Mucosa of gallbladder (tissue), 1 donor: Measurements from ENCODE around the gene GALT. TPM values are rescaled to one million over a fixed set of nuclear protein-coding genes. Genes with fewer than 3 reads are reported as not detected.

ENCODE experiments used
- DNase-seq: peaks from one replicate; pipeline ENCODE4 v3.0.0-alpha.2; 2020; ENCODE audit warnings: low spot score
- total RNA-seq: library from RNA; stranded (reverse); gene quantifications from one replicate; pipeline ENCODE4 v1.2.1, GENCODE V29; 2021
- donor health status: DM: no; HTN: no; CAD: no.

The GALT gene
- total RNA-seq, 1 donor from 2014 or later, result 63.6 TPM

GRCh38 chr9:34684145-34684544 lies 37.7 kb downstream of the GALT start:
- no peak for DNase-seq

DNA sequence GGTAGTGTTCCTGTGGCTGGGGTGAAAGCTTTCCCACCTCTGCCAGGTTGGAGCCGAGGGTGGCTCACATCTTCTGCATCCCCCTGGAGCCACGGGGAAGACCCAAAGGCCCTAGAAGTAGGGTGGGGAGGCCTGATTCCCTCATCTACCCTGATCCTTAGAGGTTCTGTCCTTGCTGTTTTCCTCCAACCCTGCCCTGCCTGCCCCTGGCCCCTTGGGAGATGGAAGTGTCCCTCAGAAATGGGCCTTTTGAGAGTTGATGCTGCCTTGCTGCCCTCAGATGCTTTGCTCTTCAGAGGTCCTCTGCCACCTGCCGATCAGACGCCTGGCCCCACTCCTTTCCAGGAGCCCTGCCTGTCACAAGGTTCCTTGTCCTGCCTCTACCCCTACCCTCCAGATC lies 38.3 kb downstream of the GALT start:
- no peak for DNase-seq

DNA sequence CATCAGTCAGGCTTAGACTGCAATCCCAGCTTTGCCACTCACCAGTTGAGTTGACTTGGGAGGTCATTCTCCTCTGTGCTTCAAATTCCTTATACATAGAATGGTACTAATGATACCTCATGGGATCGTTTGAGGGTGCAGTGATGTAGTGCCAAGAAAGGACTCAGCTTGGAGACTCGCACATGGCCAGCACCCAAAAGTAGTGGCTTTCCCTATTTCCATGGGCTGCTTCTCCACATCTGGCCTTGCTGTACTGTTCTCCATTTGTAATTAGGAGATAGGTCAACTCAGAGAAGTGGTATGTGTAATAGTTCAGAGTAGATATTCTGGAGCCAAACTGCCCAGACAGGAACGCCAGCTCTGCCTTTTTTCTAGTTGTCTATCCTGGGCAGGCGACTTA lies 39.1 kb downstream of the GALT start:
- no peak for DNase-seq

GRCh38 chr9:34686231-34686630 lies 39.8 kb downstream of the GALT start:
- no peak for DNase-seq

DNA sequence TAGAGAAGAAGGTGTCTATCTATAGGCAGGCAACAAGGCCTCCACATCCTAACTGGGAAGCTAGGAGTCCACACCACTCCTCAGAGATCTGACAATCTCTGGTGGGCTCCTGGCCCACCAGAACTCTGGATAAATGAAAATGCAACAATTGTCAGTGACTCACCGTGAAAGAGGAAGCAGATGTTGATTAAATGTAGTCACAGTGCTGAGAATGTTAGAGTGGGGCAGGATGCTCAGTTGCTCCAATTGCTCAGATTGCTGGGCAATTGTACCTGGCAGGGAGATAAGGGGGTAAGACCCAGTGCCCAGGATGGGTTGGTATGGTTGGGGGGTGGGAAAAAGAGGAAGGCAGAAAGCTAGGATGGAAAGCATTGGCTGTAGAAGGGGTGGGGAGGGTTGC lies 40.3 kb downstream of the GALT start:
- no peak for DNase-seq

DNA sequence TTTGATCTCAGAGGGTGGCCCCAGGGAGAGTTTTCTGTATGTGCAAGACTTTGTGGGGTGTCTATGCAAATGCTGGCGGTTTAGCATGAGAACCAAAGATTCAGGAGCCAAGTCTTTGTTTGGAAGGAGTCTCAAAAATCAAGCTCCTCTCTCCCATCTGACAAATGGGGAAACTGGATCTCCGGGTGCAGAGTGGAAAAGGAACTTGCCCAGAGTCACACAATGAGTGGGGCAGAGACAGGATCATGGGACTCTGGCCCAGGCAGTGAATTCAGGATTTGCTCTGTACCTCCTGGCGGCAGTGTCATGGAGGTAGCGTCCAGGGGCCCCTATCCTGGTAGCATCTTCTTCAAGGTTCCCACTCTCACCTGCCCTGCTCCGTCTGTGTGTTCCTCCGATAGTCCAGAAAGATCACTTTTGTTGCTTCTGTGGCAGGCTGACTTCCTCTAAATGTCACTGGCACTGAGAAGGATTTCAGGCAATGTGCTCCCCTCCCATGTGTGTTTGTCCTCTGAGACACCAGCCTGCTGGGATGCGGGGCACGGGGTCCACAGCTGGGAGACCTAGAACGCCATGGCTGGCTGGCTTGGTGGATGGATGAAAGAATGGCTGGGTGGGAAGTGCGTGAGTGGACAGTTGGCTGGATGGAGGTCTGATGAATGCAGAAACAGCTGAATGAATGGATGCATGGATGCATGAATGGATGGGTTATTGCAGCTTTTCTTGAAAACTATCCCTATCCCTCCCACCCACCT lies 41.0 kb downstream of the GALT start:
- DNase-seq, result no peak

GRCh38 chr9:34688329-34689115 lies 42.0 kb downstream of the GALT start:
- DNase-seq, result no peak

- DNase-seq, result no peak
Observed at GRCh38 chr9:34689116-34689470, 42.6 kb downstream of the GALT start.

DNA sequence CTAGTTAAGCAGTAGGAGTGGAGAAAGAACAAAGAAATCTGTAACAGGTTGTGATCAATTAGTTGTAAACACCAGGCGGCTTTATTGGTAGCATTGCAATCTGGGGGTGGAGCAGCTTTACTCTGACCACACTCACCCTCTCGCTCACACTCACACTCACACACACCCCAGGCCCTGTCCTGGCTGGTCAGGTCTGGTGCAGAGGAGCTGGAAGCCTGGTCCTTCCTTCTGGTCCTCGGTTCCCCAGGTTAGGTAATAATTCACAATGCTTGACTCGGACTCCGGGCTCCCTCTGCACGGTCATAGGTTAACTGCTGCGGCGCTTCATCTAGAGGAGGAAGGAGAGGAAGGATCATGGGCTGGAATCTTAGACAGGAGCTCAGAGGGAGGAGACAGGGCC lies 43.0 kb downstream of the GALT start:
- peak; percentile 64 for DNase-seq

DNA sequence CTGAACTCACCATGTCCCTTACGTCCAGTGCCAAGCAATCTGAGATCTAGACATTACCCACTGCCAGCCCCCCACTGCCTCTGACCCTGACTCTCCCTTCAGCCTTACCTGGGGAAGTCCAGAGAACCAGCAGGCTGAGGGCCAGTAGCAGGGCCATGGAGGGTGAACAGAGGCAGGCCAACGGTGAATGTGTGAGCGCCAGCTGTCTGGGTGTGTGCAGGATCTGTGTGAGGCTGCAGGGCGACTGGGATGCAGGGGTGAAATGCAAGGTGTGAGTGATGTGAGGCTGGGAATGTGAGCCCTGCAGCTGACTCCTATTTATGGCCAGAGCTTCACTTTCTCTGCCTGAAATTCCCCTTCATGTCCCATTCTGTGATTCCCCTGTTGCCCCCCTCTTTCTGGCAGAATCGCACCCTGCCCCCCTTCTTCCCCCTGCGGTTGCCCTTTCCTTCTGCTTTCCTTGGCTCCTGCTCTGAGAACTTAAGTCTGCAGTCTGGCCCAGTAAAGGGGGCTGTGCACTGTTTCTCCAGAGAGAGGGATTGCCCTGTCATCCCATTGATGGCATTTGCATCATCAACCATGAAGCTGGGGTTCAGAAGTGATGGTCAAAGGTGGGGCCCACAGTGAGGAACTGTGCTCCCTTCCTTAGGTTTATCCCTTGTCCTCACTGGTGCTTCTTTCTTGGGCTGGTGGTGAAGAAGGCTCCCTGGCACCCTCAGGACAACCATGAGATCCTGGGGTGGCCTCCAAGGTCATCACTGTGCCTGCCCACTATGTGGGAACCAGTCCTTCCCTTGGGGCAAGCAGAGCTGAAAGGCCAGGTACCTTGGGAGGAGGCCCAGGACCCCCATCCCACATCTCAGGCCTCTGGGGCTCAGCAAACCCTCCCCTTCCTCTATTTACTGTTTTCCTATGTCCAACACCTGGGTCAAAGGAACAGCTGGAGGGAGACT lies 44.8 kb downstream of the GALT start, which contains the start of gene CCL19:
Gene CCL19, minus strand, starts transcription at position 294 of the 953 bp plus-strand sequence. Its CDS starts 137 bp downstream, at position 157.
- DNase-seq, result no peak

DNA sequence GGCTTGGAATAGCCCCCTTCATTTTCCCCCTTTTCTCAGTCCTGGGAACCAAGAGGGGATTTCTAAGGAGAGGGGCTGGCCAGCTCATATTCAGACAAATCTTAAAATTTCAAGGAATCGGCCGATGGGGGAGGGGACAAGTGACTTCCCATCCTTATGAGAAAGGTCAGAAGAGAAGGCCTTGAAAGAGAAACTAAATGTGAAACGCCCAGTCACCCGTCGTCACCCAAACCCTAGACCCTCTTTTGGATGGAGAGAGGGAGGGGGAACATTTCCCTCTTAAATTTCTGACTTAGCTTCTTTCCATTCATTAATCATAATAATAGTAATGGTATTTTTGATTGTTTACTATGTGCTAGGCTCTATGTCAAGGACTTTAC lies 45.5 kb downstream of the GALT start:
- no peak for DNase-seq

DNA sequence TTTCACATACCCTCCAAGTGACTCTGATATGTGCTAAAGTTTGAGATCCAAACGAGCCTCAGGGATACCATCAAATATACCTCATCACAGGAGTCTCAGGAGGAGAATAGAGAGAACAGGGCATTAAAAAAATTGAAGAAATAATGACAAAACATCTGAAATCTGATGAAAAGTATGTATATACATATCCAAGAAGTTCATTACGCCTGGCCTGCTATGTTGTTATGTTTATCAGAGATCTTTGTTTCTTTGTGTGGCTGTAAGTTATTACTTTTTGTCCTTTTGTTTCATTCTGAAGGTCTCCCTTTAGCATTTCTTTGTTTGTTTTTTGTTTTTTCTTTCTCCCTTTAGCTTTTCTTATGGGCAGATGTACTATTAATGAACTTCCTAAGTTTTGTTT lies 47.1 kb downstream of the GALT start:
- no peak for DNase-seq

DNA sequence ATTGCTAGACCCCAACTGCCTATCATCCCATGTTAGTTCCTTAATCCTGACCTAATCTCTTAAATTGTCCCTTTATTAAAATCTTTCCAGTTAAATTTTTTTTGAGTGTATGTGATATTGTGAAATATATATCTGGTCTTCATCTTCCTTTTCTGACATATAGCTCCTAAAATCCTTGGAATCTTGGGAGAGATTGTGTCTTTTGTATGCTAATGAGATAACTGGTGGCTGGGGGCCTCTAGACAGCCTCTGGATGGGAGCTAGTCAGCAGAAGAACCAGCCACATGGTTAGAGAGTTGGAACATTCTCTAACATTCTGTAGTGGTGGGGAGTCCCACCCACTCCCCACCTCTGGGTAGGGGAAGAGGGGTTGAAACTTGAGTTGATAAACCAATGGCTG lies 48.3 kb downstream of the GALT start:
- DNase-seq, result no peak

Other genes starting within 250 kb of the GALT start
- 24.0 TPM for gene FAM219A, start 188.1 kb upstream of the GALT start, total RNA-seq
- 0.52 TPM for gene DNAI1, start 187.9 kb upstream of the GALT start, total RNA-seq
- 1.7 TPM for gene ENHO, start 123.7 kb upstream of the GALT start, total RNA-seq
- 23.0 TPM for gene CNTFR, start 57.0 kb upstream of the GALT start, total RNA-seq
- 28.7 TPM for gene RPP25L, start 34.6 kb upstream of the GALT start, total RNA-seq
- 81.9 TPM for gene DCTN3, start 26.2 kb upstream of the GALT start, total RNA-seq
- not detected for gene ARID3C, start 17.6 kb upstream of the GALT start, total RNA-seq
- gene SIGMAR1, start 8.9 kb upstream of the GALT start, total RNA-seq, result 77.1 TPM
- gene IL11RA, start 5.5 kb downstream of the GALT start, total RNA-seq, result 37.0 TPM
- gene CCL27, start 16.0 kb downstream of the GALT start, total RNA-seq, result not detected
- 4.1 TPM for gene CCL19, start 44.6 kb downstream of the GALT start, total RNA-seq
- gene CCL21, start 63.5 kb downstream of the GALT start, total RNA-seq, result 30.2 TPM